ENCODE measurements around the gene CDCP1. TPM values are rescaled to one million over a fixed set of nuclear protein-coding genes. Genes with fewer than 3 reads are reported as not detected.

The CDCP1 gene
- total RNA-seq, 1 donor from 2014 or later, result 28.7 TPM

DNA sequence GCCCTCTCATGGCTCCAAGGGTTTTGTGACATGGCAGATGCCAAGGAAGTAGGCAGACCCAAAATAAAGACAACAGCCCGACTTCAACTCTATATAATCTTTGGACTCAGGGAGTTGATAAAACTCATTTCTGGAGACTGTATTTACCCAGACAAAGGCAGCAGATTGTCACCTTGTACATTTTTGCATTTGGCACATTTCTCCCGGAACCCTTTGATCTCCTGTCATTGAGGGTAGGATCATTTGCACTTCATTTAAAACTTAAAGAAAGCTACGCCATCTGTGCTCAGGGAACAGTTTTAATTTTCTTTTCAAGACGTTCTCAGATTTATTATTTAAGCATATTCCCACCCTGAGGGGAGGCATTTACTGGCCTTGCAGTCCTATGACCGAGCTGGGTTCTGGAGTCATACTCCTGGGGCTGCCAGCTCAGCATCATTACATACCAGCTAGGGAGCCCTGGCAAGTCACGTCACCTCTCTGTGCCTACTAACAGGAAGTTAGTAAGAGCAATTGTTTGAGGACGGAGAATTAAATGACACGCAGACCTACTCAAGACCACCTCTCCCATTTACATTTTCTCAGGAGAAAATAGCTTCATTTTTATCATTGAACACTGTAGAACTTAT lies 5.9 kb downstream of the CDCP1 start:
- TF ChIP-seq CTCF (IDR thresholded peaks at IDR 0.05), result no peak
- Histone ChIP-seq H3K36me3 (no peaks in the 10 kb centered on the region), H3K27me3 (ENCODE audit: low read depth) (peaks cover 2% of the 10 kb centered on the region), H3K27ac (no peak overlapping the region), H3K4me3 (no peak overlapping the region), H3K9me3 (no peaks in the 10 kb centered on the region), H3K4me1 (peaks cover 37% of the 10 kb centered on the region)
- no peak for DNase-seq
- intact Hi-C loops (cut with DNase I), result no loop called here
- peak in 1 of 2 donors; percentile 31 for ATAC-seq

- ATAC-seq (peak; percentile 19 to 21), DNase-seq (no peak)
- Histone ChIP-seq H3K27me3 (ENCODE audit: low read depth) (no peaks in the 10 kb centered on the region), H3K4me1 (peaks cover 33% of the 10 kb centered on the region), H3K4me3 (no peak overlapping the region), H3K27ac (peak overlapping the region; percentile 25), H3K9me3 (no peaks in the 10 kb centered on the region), H3K36me3 (no peaks in the 10 kb centered on the region)
- TF ChIP-seq CTCF (IDR thresholded peaks at IDR 0.05), result no peak
- intact Hi-C loops (cut with DNase I), result no loop called here
These were observed 6.6 kb downstream of the CDCP1 start for GRCh38 chr3:45139372-45140140.

DNA sequence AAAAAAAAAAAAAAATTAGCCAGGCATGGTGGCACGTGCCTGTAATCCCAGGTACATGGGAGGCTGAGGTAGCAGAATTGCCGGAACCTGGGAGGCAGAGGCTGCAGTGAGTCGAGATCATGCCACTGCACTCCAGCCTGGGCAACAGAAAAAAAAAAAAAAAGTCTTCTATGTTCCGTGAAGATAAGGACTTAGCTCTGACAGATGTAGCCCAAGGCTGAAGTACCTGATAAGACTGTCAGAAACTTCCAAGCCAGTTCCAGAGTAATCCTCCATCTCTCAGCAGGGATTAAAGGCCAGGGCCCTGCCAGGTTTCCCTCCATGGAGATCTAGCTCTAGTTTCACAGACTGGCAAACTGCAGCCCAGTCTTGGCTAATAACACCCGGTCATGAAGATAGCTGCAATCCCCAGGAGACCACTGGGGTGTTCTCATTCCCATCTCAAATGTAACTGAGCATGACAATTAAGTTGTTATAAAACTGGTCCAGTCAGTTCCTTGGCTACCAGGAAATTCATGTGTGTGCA lies 8.5 kb downstream of the CDCP1 start:
- no peak overlapping the region for H3K4me3 ChIP-seq
- intact Hi-C loops (cut with DNase I), result no loop called here
- H3K27ac ChIP-seq, result no peak overlapping the region
- no peaks in the 10 kb centered on the region for H3K36me3 ChIP-seq
- DNase-seq, result no peak
- ATAC-seq, result no peak
- TF ChIP-seq CTCF (IDR thresholded peaks at IDR 0.05), result no peak
- peaks cover 29% of the 10 kb centered on the region for H3K4me1 ChIP-seq
- H3K27me3 ChIP-seq (ENCODE audit: low read depth), result no peaks in the 10 kb centered on the region
- H3K9me3 ChIP-seq, result no peaks in the 10 kb centered on the region

- no peak for DNase-seq
- no peaks in the 10 kb centered on the region for H3K27me3 ChIP-seq (ENCODE audit: low read depth)
- H3K36me3 ChIP-seq, result no peaks in the 10 kb centered on the region
- TF ChIP-seq CTCF (IDR thresholded peaks at IDR 0.05), result no peak
- ATAC-seq, result no peak
- no peaks in the 10 kb centered on the region for H3K9me3 ChIP-seq
- H3K4me3 ChIP-seq, result no peak overlapping the region
- peaks cover 29% of the 10 kb centered on the region for H3K4me1 ChIP-seq
- H3K27ac ChIP-seq, result no peak overlapping the region
- intact Hi-C loops (cut with DNase I), result no loop called here
These were observed 10.2 kb downstream of the CDCP1 start for GRCh38 chr3:45135959-45136358.

DNA sequence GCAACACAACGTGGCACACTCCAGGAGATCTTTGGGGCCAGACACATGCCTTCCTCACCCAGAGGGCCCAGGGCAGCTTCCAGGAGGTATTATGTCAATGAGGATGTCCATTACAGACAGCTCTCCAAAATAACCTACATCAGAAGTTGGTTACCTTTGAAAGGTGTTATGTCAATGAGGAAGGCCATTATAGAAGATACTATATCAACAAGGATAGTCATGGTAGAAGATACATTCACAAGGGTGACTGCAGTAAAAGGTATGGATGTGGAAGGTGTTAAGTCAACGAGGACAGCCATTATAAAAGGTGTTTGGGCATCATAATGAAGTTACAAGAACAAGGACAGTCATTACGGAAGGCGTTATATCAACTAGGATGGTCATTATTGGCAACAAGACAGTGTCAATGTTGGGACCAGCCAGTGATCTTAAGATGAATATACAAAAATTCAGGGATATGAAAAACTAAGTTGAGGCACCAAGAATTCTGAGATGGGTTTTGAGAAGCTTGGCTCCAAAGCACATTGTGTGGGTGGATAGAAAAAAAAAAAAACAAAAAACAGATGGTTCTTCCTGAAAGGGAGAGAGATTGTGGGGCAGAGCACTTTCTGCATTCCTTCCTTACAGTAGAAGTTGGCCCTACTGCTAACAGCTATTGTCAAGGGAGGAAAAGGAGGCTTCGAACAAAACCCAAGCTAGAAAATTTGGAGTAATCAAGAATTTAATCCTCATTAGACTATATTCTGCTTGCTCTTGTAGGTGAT lies 11.2 kb downstream of the CDCP1 start:
- no peaks in the 10 kb centered on the region for H3K9me3 ChIP-seq
- ATAC-seq, result no peak
- H3K4me3 ChIP-seq, result no peak overlapping the region
- intact Hi-C loops (cut with DNase I), result no loop called here
- H3K36me3 ChIP-seq, result no peaks in the 10 kb centered on the region
- H3K4me1 ChIP-seq, result peaks cover 27% of the 10 kb centered on the region
- no peak overlapping the region for H3K27ac ChIP-seq
- DNase-seq, result no peak
- H3K27me3 ChIP-seq (ENCODE audit: low read depth), result no peaks in the 10 kb centered on the region
- TF ChIP-seq CTCF (IDR thresholded peaks at IDR 0.05), result no peak
